ENCODE data around the gene SKP2.

Gene SKP2

DNA sequence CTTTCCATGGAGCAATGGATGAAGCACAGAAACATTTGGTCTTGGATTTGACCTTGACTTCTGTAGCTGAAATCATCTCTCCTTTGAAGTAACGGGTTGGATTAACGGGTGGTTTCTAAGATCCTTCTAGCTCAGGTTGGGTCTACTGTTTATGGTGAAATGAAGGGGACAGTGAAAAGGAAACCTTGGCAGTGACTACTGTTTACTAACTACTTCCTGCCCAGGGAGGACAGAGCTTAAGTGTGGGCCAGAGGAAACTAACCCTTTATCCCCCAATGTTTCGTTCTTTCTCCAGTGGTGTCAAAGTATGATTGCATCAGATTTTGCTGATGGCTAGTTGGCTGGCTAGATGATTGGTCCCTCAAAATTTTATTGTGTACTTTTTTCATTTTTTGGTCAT is 22.2 kb downstream of the SKP2 start:
- TF ChIP-seq, protein P1, sequence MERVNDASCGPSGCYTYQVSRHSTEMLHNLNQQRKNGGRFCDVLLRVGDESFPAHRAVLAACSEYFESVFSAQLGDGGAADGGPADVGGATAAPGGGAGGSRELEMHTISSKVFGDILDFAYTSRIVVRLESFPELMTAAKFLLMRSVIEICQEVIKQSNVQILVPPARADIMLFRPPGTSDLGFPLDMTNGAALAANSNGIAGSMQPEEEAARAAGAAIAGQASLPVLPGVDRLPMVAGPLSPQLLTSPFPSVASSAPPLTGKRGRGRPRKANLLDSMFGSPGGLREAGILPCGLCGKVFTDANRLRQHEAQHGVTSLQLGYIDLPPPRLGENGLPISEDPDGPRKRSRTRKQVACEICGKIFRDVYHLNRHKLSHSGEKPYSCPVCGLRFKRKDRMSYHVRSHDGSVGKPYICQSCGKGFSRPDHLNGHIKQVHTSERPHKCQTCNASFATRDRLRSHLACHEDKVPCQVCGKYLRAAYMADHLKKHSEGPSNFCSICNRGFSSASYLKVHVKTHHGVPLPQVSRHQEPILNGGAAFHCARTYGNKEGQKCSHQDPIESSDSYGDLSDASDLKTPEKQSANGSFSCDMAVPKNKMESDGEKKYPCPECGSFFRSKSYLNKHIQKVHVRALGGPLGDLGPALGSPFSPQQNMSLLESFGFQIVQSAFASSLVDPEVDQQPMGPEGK (CRISPR knock-in tag; IDR thresholded peaks at IDR 0.05; ENCODE audit: borderline replicate concordance) = no peak
- no peak for TF ChIP-seq OSR1 (CRISPR knock-in tag; IDR thresholded peaks at IDR 0.05)
- TF ChIP-seq PPARA (CRISPR knock-in tag; IDR thresholded peaks at IDR 0.05; ENCODE audit: borderline replicate concordance) = no peak
- no peak for TF ChIP-seq ZNF565 (CRISPR knock-in tag; conservative IDR thresholded peaks at IDR 0.05; ENCODE audit: low read depth)
- TF ChIP-seq CSRNP3 (CRISPR knock-in tag; IDR thresholded peaks at IDR 0.05) = no peak
- TF ChIP-seq SNAI2 (CRISPR knock-in tag; IDR thresholded peaks at IDR 0.05) = no peak
- no peak for TF ChIP-seq ZNF70 (CRISPR knock-in tag; IDR thresholded peaks at IDR 0.05)
- no peak for TF ChIP-seq ISL1 (CRISPR knock-in tag; IDR thresholded peaks at IDR 0.05)
- TF ChIP-seq BACH2 (CRISPR knock-in tag; IDR thresholded peaks at IDR 0.05; ENCODE audit: borderline replicate concordance) = no peak
- no peak for TF ChIP-seq CREB5 (CRISPR knock-in tag; IDR thresholded peaks at IDR 0.05; ENCODE audit: low read depth)
- no peak for TF ChIP-seq RARB (CRISPR knock-in tag; IDR thresholded peaks at IDR 0.05)
- TF ChIP-seq ZNF8 (CRISPR knock-in tag; IDR thresholded peaks at IDR 0.05) = no peak
- TF ChIP-seq TCF4 (CRISPR knock-in tag; IDR thresholded peaks at IDR 0.05; ENCODE audit: borderline replicate concordance) = no peak
- no peak for TF ChIP-seq TOX (CRISPR knock-in tag; IDR thresholded peaks at IDR 0.05; ENCODE audit: borderline replicate concordance)
- TF ChIP-seq CSDC2 (CRISPR knock-in tag; IDR thresholded peaks at IDR 0.05) = no peak
- TF ChIP-seq, protein P2, sequence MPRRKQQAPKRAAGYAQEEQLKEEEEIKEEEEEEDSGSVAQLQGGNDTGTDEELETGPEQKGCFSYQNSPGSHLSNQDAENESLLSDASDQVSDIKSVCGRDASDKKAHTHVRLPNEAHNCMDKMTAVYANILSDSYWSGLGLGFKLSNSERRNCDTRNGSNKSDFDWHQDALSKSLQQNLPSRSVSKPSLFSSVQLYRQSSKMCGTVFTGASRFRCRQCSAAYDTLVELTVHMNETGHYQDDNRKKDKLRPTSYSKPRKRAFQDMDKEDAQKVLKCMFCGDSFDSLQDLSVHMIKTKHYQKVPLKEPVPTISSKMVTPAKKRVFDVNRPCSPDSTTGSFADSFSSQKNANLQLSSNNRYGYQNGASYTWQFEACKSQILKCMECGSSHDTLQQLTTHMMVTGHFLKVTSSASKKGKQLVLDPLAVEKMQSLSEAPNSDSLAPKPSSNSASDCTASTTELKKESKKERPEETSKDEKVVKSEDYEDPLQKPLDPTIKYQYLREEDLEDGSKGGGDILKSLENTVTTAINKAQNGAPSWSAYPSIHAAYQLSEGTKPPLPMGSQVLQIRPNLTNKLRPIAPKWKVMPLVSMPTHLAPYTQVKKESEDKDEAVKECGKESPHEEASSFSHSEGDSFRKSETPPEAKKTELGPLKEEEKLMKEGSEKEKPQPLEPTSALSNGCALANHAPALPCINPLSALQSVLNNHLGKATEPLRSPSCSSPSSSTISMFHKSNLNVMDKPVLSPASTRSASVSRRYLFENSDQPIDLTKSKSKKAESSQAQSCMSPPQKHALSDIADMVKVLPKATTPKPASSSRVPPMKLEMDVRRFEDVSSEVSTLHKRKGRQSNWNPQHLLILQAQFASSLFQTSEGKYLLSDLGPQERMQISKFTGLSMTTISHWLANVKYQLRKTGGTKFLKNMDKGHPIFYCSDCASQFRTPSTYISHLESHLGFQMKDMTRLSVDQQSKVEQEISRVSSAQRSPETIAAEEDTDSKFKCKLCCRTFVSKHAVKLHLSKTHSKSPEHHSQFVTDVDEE (CRISPR knock-in tag; IDR thresholded peaks at IDR 0.05) = no peak
- no peak for ATAC-seq

DNA sequence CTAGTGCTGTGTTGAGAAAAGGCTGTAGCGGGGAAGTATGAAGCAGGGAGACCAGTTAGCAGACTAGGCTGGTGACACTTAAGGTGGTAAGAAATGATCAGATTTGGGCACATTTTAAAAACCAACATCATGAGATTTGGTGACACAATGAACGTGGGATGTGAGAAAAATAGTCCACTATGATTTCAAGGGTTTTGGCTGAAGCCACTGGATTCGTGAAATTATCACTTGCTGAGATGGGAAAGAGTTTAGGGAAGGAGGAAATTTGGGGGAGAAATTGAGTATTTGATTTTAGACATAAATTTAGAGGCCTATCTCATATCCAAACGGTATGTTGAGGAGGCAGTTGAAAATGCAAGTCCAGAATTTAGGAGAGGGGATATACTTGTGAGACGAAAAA is 23.1 kb downstream of the SKP2 start:
- TF ChIP-seq, protein P2 (CRISPR knock-in tag; IDR thresholded peaks at IDR 0.05) = no peak
- TF ChIP-seq CREB5 (CRISPR knock-in tag; IDR thresholded peaks at IDR 0.05; ENCODE audit: low read depth) = no peak
- no peak for TF ChIP-seq ZNF565 (CRISPR knock-in tag; conservative IDR thresholded peaks at IDR 0.05; ENCODE audit: low read depth)
- TF ChIP-seq GLIS3 (CRISPR knock-in tag; IDR thresholded peaks at IDR 0.05) = no peak
- no peak for TF ChIP-seq ZC3H10 (CRISPR knock-in tag; IDR thresholded peaks at IDR 0.05)
- no peak for TF ChIP-seq TCF4 (CRISPR knock-in tag; IDR thresholded peaks at IDR 0.05; ENCODE audit: borderline replicate concordance)
- TF ChIP-seq ZNF8 (CRISPR knock-in tag; IDR thresholded peaks at IDR 0.05) = no peak
- TF ChIP-seq, protein P1 (CRISPR knock-in tag; IDR thresholded peaks at IDR 0.05; ENCODE audit: borderline replicate concordance) = no peak
- no peak for TF ChIP-seq ESRRG (CRISPR knock-in tag; IDR thresholded peaks at IDR 0.05)
- no peak for TF ChIP-seq ARNTL (CRISPR knock-in tag; IDR thresholded peaks at IDR 0.05; ENCODE audit: borderline replicate concordance, low read depth)
- no peak for TF ChIP-seq OSR1 (CRISPR knock-in tag; IDR thresholded peaks at IDR 0.05)
- ATAC-seq = no peak

All from SK-N-SH treated with all-trans-retinoic acid at 6 μM for 48 hours (cell line).